LNCaP clone FGC (cell line): ENCODE results near the gene PIEZO1.

ENCODE experiments used
- DNase-seq: peaks from one replicate; pipeline ENCODE4 v3.0.0-alpha.2; 2011; ENCODE audit warnings: low read depth
- H3K4me3 ChIP-seq: 2 replicates; pipeline ENCODE4 v1.5.1; 2011; ENCODE audit warnings: mild to moderate bottlenecking, low read depth, low read length, control low read depth
- CTCF ChIP-seq: IDR thresholded peaks from 2 replicates; pipeline ENCODE4 v1.5.1; 2012; ENCODE audit warnings: mild to moderate bottlenecking; ENCODE audit not compliant: control insufficient read depth, insufficient read depth; ENCODE audit errors: extremely low read depth

PIEZO1 gene

GRCh38 chr16:88684569-88685155, 100.4 kb downstream of the PIEZO1 start:
- no peak for DNase-seq
- H3K4me3 ChIP-seq, result no peak overlapping the region
- no peak for TF ChIP-seq CTCF

GRCh38 chr16:88681709-88682451, 103.1 kb downstream of the PIEZO1 start:
- no peak for DNase-seq
- TF ChIP-seq CTCF, result no peak
- H3K4me3 ChIP-seq, result no peak overlapping the region

- TF ChIP-seq CTCF, result peak; percentile 69
- H3K4me3 ChIP-seq, result no peak overlapping the region
- no peak for DNase-seq
These were observed 103.8 kb downstream of the PIEZO1 start for GRCh38 chr16:88681084-88681680.

GRCh38 chr16:88680554-88681083, 104.4 kb downstream of the PIEZO1 start:
- no peak overlapping the region for H3K4me3 ChIP-seq
- DNase-seq, result no peak
- no peak for TF ChIP-seq CTCF

- no peak for TF ChIP-seq CTCF
- no peak for DNase-seq
These were observed 106.6 kb downstream of the PIEZO1 start for GRCh38 chr16:88678224-88678979.

GRCh38 chr16:88677721-88678120, 107.3 kb downstream of the PIEZO1 start:
- H3K4me3 ChIP-seq, result no peak overlapping the region
- TF ChIP-seq CTCF, result no peak
- no peak for DNase-seq

More at GRCh38 chr16:88678224-88678979, 106.6 kb downstream of the PIEZO1 start:
- H3K4me3 ChIP-seq, result no peak overlapping the region
